Ovary (tissue), 3 donors: ENCODE data around the gene CLCN1.

Source experiments
- CTCF ChIP-seq, 3 donors: fragments of 450-650 bp in 2 of 3; fragments of 200-600 bp in 1 of 3; IDR thresholded peaks; one replicate each; pipeline versions ENCODE4 v1.5.1 to v1.8.0; 2016 to 2022; ENCODE audit warnings: antibody characterized with exemption in 3 of 3, mild to moderate bottlenecking in 1 of 3
- EP300 ChIP-seq: sonication (generic); formaldehyde crosslinking; IDR thresholded peaks from one replicate; pipeline ENCODE4 v1.6.1; 2017; ENCODE audit warnings: antibody characterized with exemption
- donor health status: DM: no; HTN: no; CAD: no.

- no peak for TF ChIP-seq CTCF (IDR thresholded peaks at IDR 0.05)
- TF ChIP-seq EP300: peak; percentile 6
These were observed 27.7 kb upstream of the CLCN1 start, which contains the start of gene CASP2 for GRCh38 chr7:143287935-143288826.
